ENCODE measurements around the gene OVCA2.

DNA sequence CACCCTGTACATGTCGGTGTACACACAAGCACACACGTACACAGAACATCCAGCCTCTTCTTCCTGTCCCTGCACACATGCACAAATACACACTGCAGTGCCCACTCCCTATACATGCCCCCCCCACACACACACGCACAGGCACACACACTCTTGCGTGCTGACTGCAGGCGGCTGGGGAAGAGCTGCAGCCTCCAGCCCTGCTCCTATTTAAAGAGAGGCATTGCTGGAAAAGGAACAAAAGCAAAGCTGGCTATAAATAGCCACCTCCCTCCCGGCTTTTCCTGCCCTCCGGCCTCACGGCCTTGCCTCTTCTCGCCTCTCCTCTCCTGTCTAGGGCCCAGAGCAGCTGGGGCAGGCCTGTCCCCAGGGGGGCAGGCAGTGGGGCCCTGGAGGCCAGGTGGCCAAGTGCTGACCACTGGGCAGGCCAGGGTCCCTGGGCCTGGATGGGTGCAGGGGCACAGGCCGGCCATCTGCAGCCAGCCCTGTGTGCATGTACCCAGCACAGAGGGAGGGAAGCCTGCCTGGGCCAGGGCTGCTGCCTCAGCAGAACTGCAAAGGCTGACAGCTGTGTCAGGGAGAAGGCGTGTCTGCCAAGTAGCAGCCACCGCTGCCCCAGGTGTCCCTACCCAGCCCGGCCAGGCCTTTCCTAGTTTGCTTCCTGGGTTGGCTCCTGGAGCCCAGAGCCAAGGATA, 42.1 kb upstream of the OVCA2 start:
- TF ChIP-seq EZH2phosphoT487 (IDR thresholded peaks at IDR 0.05; ENCODE audit: insufficient read depth, low read depth) (no peak), EZH2 (IDR thresholded peaks at IDR 0.05; ENCODE audit: insufficient read depth, poor library complexity, severe bottlenecking) (no peak)

Measured in GM23248 (cell line).